IPS-18c (cell line): ENCODE measurements around the gene ALDH3B2.
"Not testable (repeated sequence)": the region's sequence is repeated elsewhere in the genome, so short reads cannot be mapped to it uniquely, and the experiment has no call there.

Experiments used
- H3K4me3 ChIP-seq: 2 replicates; pipeline ENCODE4 v1.7.0; 2013; ENCODE audit warnings: low read depth, mild to moderate bottlenecking, low read length, moderate library complexity; ENCODE audit not compliant: insufficient read depth
- H3K9me3 ChIP-seq: one replicate; pipeline ENCODE4 v1.6.1; 2013; ENCODE audit warnings: mild to moderate bottlenecking, low read length, moderate library complexity; ENCODE audit not compliant: control insufficient read depth, insufficient read depth

The ALDH3B2 gene

DNA sequence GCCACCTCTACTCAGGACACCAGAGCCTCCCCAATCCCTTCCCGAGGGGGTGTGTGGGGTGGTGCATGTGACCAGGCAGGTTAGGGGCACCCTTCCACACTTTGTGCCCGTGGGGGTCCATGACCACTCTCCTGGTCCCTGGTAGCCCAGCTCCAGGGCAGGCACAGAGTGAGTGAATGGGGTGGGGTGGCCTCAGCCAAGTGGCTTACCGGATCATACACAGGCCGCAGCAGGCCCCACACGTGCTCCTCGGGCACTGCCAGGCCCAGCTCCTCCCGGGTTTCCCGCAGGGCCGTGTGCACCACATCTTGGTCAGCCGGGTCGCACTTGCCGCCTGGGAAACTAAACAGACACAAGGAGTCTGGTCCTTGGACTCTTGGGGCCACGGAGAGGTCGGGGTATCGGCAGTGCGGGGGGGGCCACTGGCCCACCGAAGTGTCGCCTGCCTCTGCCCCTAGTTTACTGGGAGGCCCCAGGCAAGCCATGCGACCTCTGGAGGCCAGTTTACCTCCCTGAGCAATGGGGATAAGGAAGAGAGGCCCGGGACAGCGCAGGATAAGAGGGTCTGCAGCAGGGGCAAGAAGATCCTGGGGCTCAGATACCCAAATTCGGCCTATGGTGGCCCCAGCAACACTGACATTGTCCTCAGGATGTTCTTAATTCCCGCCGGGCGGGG lies 45.6 kb downstream of the ALDH3B2 start:
- Histone ChIP-seq H3K4me3 (no peak overlapping the region; the same call in 1 of the 2 replicates), H3K9me3 (no peaks in the 10 kb centered on the region)

- no peaks in the 10 kb centered on the region for H3K9me3 ChIP-seq
- H3K4me3 ChIP-seq, result no peak overlapping the region
These were observed 46.4 kb downstream of the ALDH3B2 start for GRCh38 chr11:67627812-67628624.

GRCh38 chr11:67627441-67627811 lies 47.0 kb downstream of the ALDH3B2 start:
- H3K9me3 ChIP-seq, result no peaks in the 10 kb centered on the region

DNA sequence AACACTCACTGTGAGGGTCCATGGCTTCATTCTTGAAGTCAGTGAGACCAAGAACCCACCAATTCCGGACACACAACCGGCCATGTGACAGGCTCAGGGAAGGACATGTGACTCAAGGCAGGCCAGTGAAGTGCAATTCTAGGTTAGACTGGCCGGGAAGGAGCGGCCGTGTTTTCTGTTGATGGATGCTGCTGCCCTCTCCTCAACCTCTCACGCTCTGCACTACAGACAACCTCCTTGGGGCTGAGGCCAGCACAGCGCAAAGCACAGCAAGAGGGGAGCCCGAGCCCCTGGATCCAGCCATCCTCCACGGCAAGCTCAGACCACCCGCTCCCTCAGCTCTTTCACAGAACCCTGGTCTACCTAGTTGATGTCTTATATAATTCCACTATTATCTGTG lies 47.5 kb downstream of the ALDH3B2 start:
- no peaks in the 10 kb centered on the region for H3K9me3 ChIP-seq
- no peak overlapping the region for H3K4me3 ChIP-seq

More at GRCh38 chr11:67627441-67627811, 47.0 kb downstream of the ALDH3B2 start:
- H3K4me3 ChIP-seq, result no peak overlapping the region

DNA sequence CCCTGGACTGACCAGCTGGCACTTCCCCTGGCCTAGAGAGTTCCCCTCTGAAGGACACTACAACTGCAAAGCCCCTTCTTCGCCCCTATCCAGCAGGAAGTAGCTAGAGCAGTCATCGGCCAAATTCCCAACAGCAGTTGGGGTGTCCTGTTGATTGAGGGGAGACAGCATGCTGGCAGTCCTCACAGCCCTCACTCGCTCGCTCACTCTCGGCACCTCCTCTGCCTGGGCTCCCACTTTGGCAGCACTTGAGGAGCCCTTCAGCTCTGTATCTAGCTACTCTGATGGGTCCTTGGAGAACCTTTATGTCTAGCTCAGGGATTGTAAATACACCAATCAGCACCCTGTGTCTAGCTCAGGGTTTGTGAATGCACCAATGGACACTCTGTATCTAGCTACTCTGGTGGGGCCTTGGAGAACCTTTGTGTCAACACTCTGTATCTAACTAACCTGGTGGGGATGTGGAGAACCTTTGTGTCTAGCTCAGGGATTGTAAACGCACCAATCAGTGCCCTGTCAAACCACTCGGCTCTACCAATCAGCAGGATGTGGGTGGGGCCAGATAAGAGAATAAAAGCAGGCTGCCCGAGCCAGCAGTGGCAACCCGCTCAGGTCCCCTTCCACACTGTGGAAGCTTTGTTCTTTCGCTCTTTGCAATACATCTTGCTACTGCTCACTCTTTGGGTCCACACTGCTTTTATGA lies 48.1 kb downstream of the ALDH3B2 start:
- not testable (repeated sequence) for H3K9me3 ChIP-seq

GRCh38 chr11:67623795-67624194 lies 50.6 kb downstream of the ALDH3B2 start:
- H3K9me3 ChIP-seq, H3K4me3 ChIP-seq: not testable (repeated sequence)

More for the DNA sequence above, 48.1 kb downstream of the ALDH3B2 start:
- H3K4me3 ChIP-seq, result not testable (repeated sequence)

GRCh38 chr11:67622905-67623304 lies 51.5 kb downstream of the ALDH3B2 start:
- not testable (repeated sequence) for H3K4me3 ChIP-seq, H3K9me3 ChIP-seq

- not testable (repeated sequence) for H3K9me3 ChIP-seq
- peak overlapping the region; percentile 57; the same call in 1 of the 2 replicates for H3K4me3 ChIP-seq
These were observed 52.5 kb downstream of the ALDH3B2 start for GRCh38 chr11:67621928-67622327.

- H3K4me3 ChIP-seq, result peak overlapping the region; percentile 57
- not testable (repeated sequence) for H3K9me3 ChIP-seq
These were observed 53.8 kb downstream of the ALDH3B2 start for GRCh38 chr11:67620621-67621020.

DNA sequence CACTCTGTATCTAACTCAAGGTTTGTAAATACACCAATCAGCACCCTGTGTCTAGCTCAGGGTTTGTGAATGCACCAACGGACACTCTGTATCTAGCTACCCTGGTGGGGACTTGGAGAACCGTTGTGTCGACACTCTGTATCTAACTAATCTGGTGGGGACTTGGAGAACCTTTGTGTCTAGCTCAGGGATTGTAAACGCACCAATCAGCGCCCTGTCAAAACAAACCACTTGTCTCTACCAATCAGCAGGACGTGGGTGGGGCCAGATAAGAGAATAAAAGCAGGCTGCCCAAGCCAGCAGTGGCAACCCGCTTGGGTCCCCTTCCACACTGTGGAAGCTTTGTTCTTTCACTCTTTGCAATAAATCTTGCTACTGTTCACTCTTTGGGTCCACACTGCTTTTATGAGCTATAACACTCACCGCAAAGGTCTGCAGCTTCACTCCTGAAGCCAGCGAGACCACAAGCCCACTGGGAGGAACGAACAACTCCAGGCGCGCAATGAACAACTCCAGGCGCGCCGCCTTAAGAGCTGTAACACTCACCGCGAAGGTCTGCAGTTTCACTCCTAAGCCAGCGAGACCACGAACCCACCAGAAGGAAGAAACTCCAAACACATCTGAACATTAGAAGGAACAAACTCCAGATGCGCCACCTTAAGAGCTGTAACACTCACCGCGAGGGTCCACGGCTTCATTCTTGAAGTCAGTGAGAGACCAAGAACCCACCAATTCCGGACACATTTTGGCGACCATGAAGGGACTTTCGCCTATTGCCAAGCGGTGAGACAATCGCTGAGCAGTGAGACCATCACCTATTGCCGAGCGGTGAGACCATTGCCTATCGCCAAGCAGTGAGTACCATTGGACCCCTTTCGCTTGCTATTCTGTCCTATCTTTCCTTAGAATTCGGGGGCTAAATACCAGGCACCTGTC lies 54.5 kb downstream of the ALDH3B2 start:
- H3K9me3 ChIP-seq, result not testable (repeated sequence)
- peak overlapping the region; percentile 57 for H3K4me3 ChIP-seq

GRCh38 chr11:67618901-67619659 lies 55.3 kb downstream of the ALDH3B2 start:
- H3K9me3 ChIP-seq, H3K4me3 ChIP-seq: not testable (repeated sequence)

GRCh38 chr11:67617243-67617953 lies 57.0 kb downstream of the ALDH3B2 start:
- peaks cover 2% of the 10 kb centered on the region for H3K9me3 ChIP-seq
- H3K4me3 ChIP-seq, result no peak overlapping the region; the same call in 1 of the 2 replicates

GRCh38 chr11:67616431-67617242 lies 57.8 kb downstream of the ALDH3B2 start:
- peaks cover 2% of the 10 kb centered on the region for H3K9me3 ChIP-seq

DNA sequence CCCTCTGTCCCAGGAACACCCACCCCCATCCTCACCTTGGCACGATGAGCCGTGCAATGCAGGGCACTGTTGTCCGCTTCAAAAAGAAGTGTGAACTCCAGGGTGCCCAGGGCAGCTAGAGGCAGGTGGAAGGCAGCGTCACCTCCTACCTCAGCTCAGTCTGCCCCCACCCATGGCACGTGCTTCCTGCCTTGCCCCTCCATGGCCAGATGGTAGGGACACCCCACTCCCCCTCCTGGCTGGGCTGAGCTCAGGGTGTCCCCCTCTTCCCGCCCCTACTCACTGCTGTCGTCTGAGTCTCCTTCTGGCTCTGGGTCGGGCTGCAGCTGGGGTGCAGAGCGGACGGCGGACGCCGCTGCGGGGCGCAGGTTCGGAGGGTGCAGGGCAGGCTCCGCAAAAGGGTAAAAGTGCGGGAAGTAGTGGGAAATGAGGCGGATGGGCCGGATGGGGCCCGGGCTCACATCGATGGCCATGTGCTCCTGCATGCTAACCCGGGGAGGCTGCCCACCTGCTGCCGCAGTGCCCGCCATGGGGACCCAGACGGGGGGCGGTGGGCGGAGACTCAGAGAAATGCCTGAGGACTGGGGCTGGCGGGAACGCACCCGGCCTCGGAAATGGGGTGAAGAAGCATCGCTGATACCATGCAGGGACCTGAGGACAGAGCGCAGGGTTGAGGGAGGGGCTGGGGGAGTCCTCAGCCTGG lies 58.5 kb downstream of the ALDH3B2 start:
- H3K4me3 ChIP-seq, result no peak overlapping the region
- H3K9me3 ChIP-seq, result peaks cover 2% of the 10 kb centered on the region

More at GRCh38 chr11:67616431-67617242, 57.8 kb downstream of the ALDH3B2 start:
- H3K4me3 ChIP-seq, result no peak overlapping the region
